ENCODE measurements around the gene SAA2.
"Not testable (repeated sequence)": the region's sequence is repeated elsewhere in the genome, so short reads cannot be mapped to it uniquely, and the experiment has no call there.

SAA2 gene

GRCh38 chr11:18253778-18254338, 5.4 kb upstream of the SAA2 start:
- no peak for TF ChIP-seq CTCF (IDR thresholded peaks at IDR 0.05; ENCODE audit: borderline replicate concordance, control extremely low read depth, extremely low read depth, insufficient read depth, missing control alignments)
- no peak for DNase-seq (ENCODE audit: low spot score)
- in situ Hi-C loops (cut with MboI; ENCODE audit: low sequenced_read_pairs, unreplicated experiment) = no loop called here

GRCh38 chr11:18253233-18253632, 4.8 kb upstream of the SAA2 start:
- DNase-seq (ENCODE audit: low spot score) = no peak
- TF ChIP-seq CTCF (IDR thresholded peaks at IDR 0.05; ENCODE audit: borderline replicate concordance, control extremely low read depth, extremely low read depth, insufficient read depth, missing control alignments) = no peak
- in situ Hi-C loops (cut with MboI; ENCODE audit: low sequenced_read_pairs, unreplicated experiment) = no loop called here

GRCh38 chr11:18247191-18247581, 1.3 kb downstream of the SAA2 start:
- DNase-seq (ENCODE audit: low spot score) = not testable (repeated sequence)
- in situ Hi-C loops (cut with MboI; ENCODE audit: low sequenced_read_pairs, unreplicated experiment) = loop anchor here (25.0 kb wide), 1 partner anchor 490 kb away; the partner anchor contains the start of gene IGSF22

- peak; percentile 64 for DNase-seq (ENCODE audit: low spot score)
- in situ Hi-C loops (cut with MboI; ENCODE audit: low sequenced_read_pairs, unreplicated experiment) = loop anchor here (25.0 kb wide), 1 partner anchor 491 kb away; the partner anchor contains the start of gene IGSF22
Measured at GRCh38 chr11:18246379-18247190, 1.9 kb downstream of the SAA2 start.

- no peak for TF ChIP-seq CTCF (IDR thresholded peaks at IDR 0.05; ENCODE audit: borderline replicate concordance, control extremely low read depth, extremely low read depth, insufficient read depth, missing control alignments)
- in situ Hi-C loops (cut with MboI; ENCODE audit: low sequenced_read_pairs, unreplicated experiment) = loop anchor here (25.0 kb wide), 1 partner anchor 492 kb away; the partner anchor contains the start of gene IGSF22
- no peak for DNase-seq (ENCODE audit: low spot score)
Measured at GRCh38 chr11:18245396-18245795, 3.1 kb downstream of the SAA2 start.

GRCh38 chr11:18243783-18244362, 4.6 kb downstream of the SAA2 start:
- in situ Hi-C loops (cut with MboI; ENCODE audit: low sequenced_read_pairs, unreplicated experiment) = loop anchor here (25.0 kb wide), 1 partner anchor 493 kb away; the partner anchor contains the start of gene IGSF22
- peak; percentile 86 for TF ChIP-seq CTCF (IDR thresholded peaks at IDR 0.05; ENCODE audit: borderline replicate concordance, control extremely low read depth, extremely low read depth, insufficient read depth, missing control alignments)
- DNase-seq (ENCODE audit: low spot score) = peak; percentile 52

- in situ Hi-C loops (cut with MboI; ENCODE audit: low sequenced_read_pairs, unreplicated experiment) = loop anchor here (25.0 kb wide), 1 partner anchor 498 kb away; the partner anchor contains the start of gene IGSF22
- TF ChIP-seq CTCF (IDR thresholded peaks at IDR 0.05; ENCODE audit: borderline replicate concordance, control extremely low read depth, extremely low read depth, insufficient read depth, missing control alignments) = no peak
- DNase-seq (ENCODE audit: low spot score) = no peak
Measured at GRCh38 chr11:18239655-18240054, 8.8 kb downstream of the SAA2 start.

Data from GM13976 (cell line).